ENCODE measurements around the gene MEAF6.
A peak's percentile ranks its signal among the peaks of the same experiment; 100 is the strongest.
"Not testable (repeated sequence)": the region's sequence is repeated elsewhere in the genome, so short reads cannot be mapped to it uniquely, and the experiment has no call there.

Gene MEAF6

DNA sequence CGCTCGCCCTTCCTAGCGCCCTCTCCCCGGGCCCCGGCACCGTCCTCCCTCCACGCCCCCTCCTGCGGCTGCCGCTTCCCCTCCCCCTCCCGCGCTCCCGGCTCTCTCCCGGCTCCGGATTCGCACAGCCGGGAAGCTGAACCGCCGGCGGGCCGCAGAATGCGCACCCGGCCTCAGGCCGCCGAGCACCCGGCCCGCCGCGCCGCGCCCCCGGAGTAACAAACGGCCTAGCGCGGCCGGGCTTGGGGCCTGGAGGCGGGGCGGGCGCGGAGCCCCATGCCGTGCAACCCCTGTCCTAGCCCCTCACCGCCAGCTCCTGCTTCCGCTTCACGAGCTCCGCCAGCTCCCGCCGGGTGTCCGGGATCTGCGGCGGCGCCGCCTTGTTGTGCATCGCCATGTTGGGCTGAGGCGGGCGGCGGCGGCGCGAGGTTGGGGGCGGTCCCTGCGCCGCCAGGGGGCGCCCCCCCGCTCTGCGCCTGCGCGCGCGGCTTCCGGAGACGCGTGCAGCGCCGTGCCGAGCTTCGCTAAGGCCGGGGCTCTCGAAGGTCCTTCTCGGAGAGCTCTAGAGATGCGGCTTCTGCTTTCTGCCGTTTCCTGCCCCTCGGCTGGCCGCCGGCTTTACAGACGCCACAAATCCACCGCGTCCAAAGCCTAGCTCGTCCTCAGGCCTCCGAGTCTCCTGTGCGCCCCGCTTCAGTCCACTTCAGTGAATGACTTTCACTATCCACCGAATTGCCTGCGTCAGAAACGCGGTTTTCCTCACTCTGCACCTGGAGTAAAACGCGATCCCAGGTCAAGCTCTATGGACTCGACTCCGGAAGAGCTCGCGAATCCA lies at the start of gene MEAF6:
MEAF6 (minus strand) TSS at position 417 of the 835 bp plus-strand sequence; CDS start at position 397, 20 bp downstream.
- peak; percentile 91 for DNase-seq

GRCh38 chr1:37562984-37563383 lies 48.4 kb upstream of the MEAF6 start:
- no peak for DNase-seq

- no peak for DNase-seq
Measured at GRCh38 chr1:37561133-37562132, 46.9 kb upstream of the MEAF6 start.

DNA sequence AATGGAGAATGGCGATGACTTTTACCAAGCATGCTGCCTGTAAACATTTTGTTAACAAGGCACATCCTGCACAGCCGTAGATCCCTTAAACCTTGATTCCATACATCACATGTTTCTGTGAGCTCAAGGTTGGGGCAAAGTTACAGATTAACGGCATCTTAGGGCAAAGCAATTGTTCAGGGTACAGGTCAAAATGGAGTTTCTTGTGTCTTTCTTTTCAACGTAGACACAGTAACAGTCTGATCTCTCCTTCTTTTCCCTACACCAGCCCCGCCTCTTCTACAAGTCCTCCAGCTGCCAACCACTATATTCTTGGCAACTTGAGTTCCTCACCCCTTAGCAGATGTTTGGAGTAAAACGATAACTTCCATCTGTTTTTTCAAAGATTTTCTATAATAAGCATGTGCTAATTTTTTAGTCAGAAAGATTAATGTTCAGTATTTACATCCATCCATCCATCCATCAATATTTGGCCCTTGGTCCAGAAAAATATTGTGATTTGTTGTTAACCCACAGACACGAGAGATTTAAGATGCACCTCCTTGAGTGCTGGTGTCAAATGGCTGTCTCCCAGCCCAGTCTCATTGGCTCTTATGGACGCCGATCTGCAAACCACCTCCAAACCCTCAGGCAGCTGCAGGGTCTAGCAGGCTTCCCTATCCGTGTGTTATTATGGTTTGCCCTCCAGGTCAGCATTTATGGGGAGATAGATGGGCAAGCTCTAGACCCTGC lies 46.0 kb upstream of the MEAF6 start:
- DNase-seq = no peak

DNA sequence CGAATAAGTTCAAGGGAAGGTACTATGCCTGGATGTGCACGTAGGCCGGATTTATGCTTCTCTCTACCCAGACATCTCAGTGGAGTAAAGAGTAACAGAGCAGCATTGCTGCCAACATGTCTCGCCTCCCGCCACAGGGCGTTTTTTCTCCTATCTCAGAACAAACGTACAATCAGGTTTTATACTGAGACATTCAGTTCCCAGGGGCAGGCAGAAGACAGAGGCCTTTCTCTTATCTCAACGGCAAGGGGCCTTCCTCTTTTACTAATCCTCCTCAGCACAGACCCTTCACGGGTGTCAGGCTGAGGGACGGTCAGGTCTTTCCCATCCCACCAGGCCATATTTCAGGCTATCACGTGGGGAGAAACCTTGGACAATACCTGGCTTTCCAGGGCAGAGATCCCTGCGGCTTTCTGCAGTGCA lies 45.4 kb upstream of the MEAF6 start:
- DNase-seq = not testable (repeated sequence)

- no peak for DNase-seq
Measured at GRCh38 chr1:37559080-37559479, 44.5 kb upstream of the MEAF6 start.

DNA sequence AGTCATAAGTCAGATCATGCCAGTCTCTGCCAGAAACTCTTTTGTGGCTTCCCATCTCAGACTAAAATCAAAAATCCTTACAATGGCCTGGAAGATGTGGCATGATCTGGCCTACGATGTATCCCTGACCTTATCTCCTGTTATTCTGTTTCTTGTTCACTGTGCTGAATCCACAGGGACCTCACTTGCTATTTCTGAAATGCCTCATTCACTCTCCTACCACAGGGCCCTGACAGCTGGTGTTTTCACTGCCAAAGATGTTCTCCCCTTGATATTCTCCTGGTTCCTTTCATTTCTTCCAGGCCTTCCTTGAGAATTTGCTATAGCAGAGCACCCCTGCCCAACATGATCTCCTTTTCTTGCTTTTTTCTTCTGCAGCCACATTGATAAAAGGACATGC lies 43.8 kb upstream of the MEAF6 start:
- DNase-seq = no peak

DNA sequence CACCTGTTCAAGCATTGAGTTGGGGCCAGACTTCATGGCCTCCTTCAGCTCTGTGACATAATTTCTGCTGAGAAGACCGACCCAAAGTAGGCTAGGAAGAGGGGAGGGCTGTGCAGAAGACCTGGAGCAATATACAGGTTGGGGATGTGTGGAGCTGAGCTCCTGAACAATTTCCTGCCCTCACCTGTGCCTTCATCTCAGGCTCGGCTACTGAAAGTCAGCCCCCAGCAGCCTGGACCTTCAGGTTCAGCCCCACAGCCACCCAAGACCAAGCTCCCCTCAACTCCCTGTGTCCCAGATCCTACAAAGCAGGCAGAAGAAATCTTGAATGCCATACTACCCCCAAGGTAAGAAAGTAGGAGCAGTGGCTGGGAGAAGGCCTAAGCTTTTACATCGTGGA lies 42.8 kb upstream of the MEAF6 start:
- DNase-seq = no peak

GRCh38 chr1:37556712-37557196 lies 42.2 kb upstream of the MEAF6 start, which contains the start of gene DNALI1:
Gene DNALI1 (plus strand): TSS chr1:37556940. CDS start chr1:37556995, 55 bp downstream.
- DNase-seq = peak; percentile 92

GRCh38 chr1:37553927-37554808 lies 39.6 kb upstream of the MEAF6 start, which contains the start of gene SNIP1:
Gene SNIP1 (minus strand): TSS chr1:37554293. CDS start chr1:37554229, 64 bp downstream.
- DNase-seq = peak; percentile 94

GRCh38 chr1:37553598-37553926 lies 39.0 kb upstream of the MEAF6 start:
- DNase-seq = no peak

- DNase-seq = no peak
Measured at GRCh38 chr1:37549341-37549740, 34.8 kb upstream of the MEAF6 start.

GRCh38 chr1:37545019-37545418 lies 30.5 kb upstream of the MEAF6 start:
- DNase-seq = no peak

GRCh38 chr1:37544530-37544929 lies 30.0 kb upstream of the MEAF6 start:
- DNase-seq = no peak

DNA sequence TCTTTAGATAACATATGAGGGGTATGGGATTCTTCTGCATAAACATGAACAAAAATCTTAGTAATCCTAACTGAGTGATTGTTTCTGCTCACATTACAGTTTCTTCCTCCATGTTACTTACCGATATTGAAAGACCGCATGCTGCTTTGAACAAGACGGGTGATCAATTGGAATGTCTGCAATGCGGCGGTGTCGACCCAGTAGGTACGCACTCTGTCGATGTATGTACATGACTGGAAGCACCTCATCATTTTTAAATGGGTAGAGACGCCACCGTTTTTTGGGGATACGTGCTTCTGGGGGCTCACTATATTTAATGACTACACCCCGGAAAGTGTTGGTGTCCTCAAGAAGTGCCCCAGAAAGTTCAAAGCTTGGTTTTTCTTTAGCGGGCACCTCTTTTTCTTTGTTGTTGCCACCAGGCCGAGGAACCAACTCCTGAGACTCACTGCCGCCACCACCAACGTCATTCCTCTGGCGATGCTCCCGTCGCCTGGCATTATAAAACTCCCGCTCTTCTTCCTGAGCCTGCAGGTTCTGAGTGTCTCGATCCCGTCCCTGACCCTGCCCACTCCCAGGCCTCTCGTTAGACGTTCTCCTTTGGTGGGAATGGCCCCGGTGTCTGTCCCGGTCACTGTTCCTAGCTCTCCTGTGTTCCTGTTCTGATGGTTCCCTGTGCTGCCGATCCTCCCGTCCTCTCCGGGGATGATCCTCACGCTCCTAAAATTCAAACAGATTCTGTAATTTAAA lies 25.6 kb upstream of the MEAF6 start:
- no peak for DNase-seq

DNA sequence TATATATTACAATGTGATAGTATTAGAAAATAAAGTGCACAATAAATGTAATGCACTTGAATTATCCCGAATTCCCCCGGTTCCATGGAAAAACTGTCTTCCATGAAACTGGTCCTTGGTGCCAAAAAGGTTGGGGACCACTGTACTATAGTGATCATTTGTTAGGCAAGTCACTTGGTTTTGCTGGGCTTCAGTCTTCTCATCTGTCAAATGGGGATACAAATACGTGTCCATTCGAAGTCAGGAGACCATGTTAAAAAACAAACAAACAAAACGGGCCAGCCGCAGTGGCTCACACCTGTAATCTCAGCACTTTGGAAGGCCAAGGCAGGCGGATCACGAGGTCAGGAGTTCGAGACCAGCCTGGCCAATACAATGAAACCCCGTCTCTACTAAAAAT lies 24.6 kb upstream of the MEAF6 start:
- not testable (repeated sequence) for DNase-seq

DNA sequence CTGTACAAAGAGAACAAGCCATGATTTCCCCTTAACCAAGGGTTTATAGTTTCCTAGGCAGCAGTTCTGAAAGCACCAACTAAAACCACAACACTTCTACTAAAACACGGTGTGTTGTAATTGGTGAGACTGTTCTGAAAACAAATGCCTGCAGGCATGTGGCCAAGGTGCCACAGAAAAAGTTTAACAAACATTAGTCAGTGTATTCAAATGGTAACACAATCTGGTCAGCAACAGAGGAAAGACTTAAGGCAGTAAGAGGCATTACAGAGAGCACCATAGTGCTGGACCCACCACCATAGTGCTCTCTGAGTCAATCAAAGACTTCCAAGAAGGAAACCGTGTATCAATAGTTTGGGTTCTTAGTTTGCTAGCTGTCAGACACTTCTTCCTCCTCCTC lies 22.8 kb upstream of the MEAF6 start:
- no peak for DNase-seq

DNA sequence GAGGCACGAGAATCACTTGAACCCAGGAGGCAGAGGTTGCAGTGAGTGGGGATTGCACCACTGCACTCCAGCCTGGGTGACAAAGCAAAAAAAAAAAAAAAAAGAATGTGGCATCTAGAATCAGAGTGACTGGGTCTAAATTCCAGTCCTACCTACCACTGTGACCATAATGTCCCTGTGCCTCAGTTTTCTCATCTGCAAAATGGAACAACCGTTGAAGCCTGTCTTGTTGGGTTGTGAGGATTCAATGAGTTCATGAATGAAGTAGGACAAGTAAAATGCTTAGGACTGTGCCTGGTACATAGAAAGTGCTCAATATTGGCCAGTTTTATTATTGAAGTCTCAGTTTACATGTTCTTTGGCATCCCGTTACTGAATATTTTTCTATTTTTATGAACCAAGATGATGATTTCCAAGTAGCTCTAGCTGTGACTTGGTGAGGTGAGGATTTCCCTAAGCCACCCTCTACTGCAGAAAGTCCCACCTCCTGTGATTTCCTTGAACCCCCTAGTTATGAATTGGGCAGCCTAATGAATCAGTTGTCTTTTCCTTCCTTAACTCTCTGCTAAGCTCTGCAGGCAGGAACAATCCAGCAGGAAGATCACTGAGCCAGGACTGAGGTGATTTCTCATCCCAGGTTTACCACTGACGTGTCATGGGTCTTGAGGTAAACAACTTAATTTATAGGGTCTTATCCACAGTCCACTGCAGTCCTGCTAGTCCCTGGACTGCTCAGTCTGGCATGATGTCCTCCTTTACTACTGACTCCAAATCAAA lies 18.9 kb upstream of the MEAF6 start:
- DNase-seq = no peak

- DNase-seq = not testable (repeated sequence)
Measured at GRCh38 chr1:37532418-37533156, 18.0 kb upstream of the MEAF6 start.
